Activated T-cell treated with anti-CD3 and anti-CD28 coated beads, Interleukin-2, amount 50 U/mL, for 24 hours (primary cell): Measurements from ENCODE around the gene GAPVD1.

Experiments used
- DNase-seq: peaks from one replicate; pipeline ENCODE4 v3.0.0-alpha.2; 2020
- H3K27ac Mint-ChIP-seq: 2 replicates; pipeline ENCODE4 v1.8.0; 2020; ENCODE audit warnings: mild to moderate bottlenecking, mixed read lengths
- H3K27me3 Mint-ChIP-seq: 2 replicates; pipeline ENCODE4 v1.8.0; 2020; ENCODE audit warnings: mixed read lengths
- H3K36me3 Mint-ChIP-seq: 2 replicates; pipeline ENCODE4 v1.8.0; 2020; ENCODE audit warnings: low read depth, mixed read lengths
- H3K4me1 Mint-ChIP-seq: 2 replicates; pipeline ENCODE4 v1.8.0; 2020; ENCODE audit warnings: low read depth, mixed read lengths
- H3K4me3 Mint-ChIP-seq: 2 replicates; pipeline ENCODE4 v1.8.0; 2020; ENCODE audit warnings: mild to moderate bottlenecking, moderate library complexity, mixed read lengths
- H3K9me3 Mint-ChIP-seq: 2 replicates; pipeline ENCODE4 v1.8.0; 2020; ENCODE audit warnings: mixed read lengths

The GAPVD1 gene

DNA sequence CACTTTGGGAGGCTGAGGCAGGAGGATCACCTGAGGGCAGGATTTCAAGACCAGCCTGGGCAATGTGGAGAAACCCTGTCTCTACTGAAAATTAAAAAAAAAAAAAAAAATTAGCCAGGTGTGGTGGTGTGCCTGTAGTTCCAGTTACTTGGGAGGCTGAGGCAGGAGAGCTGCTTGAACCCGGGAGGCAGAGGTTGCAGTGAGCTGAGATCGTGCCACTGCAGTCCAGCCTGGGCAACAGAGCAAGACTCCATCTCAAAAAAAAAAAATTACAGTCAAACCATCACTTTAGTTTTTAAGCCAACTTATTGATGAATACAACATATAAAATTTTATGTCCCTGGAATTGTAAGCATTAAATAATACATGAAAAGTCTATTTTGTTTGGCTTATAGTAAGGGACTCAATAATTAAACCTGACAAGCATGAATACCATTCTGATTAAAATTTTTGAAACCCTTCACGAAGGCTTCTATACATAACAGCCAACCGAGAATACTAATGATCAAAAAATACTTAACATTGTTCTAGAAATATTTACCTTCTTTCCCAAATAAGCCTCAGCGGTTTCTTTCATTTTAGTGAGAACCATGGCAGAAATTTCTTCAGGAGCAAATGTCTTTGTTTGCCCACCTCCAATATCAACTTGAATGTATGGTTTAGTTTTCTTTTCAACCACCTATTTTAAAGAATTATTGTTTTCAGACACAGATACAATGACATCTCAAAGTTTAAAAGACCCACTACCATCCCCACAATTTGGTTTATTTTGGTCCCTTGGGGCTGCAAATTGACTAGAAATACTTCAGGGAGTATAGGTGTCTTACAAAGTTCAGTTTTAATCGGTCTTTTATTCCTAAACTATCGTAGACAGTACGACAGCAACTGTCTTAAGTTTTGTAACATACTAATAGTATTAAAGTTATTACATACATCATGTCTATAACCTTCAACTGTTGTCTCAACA, 21.7 kb upstream of the GAPVD1 start:
- peak overlapping the region; percentile 99 for H3K27ac Mint-ChIP-seq
- H3K27me3 Mint-ChIP-seq, result no peaks in the 10 kb centered on the region
- H3K4me1 Mint-ChIP-seq, result peaks cover 63% of the 10 kb centered on the region
- peaks cover 73% of the 10 kb centered on the region for H3K36me3 Mint-ChIP-seq
- no peak for DNase-seq
- H3K4me3 Mint-ChIP-seq, result peak overlapping the region; percentile 93
- H3K9me3 Mint-ChIP-seq, result no peaks in the 10 kb centered on the region

DNA sequence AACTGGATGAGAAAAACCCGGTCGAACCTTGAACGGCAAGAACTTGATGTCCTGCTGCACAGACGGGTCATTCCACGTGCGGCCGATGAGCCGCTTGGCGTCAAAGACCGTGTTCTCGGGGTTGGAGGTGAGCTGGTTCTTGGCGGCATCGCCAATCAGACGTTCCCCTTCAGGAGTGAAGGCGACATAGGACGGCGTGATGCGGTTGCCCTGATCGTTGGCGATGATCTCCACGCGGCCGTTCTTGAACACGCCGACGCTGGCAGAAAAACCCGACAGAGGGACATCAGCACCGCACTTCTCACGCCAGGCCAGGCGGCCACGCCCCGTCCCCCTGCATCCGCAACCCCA, 21.0 kb upstream of the GAPVD1 start:
- no peak for DNase-seq
- Mint-ChIP-seq H3K36me3 (peaks cover 66% of the 10 kb centered on the region), H3K9me3 (no peaks in the 10 kb centered on the region), H3K4me1 (peaks cover 56% of the 10 kb centered on the region), H3K27me3 (no peaks in the 10 kb centered on the region), H3K4me3 (peak overlapping the region; percentile 93), H3K27ac (peak overlapping the region; percentile 99)

DNA sequence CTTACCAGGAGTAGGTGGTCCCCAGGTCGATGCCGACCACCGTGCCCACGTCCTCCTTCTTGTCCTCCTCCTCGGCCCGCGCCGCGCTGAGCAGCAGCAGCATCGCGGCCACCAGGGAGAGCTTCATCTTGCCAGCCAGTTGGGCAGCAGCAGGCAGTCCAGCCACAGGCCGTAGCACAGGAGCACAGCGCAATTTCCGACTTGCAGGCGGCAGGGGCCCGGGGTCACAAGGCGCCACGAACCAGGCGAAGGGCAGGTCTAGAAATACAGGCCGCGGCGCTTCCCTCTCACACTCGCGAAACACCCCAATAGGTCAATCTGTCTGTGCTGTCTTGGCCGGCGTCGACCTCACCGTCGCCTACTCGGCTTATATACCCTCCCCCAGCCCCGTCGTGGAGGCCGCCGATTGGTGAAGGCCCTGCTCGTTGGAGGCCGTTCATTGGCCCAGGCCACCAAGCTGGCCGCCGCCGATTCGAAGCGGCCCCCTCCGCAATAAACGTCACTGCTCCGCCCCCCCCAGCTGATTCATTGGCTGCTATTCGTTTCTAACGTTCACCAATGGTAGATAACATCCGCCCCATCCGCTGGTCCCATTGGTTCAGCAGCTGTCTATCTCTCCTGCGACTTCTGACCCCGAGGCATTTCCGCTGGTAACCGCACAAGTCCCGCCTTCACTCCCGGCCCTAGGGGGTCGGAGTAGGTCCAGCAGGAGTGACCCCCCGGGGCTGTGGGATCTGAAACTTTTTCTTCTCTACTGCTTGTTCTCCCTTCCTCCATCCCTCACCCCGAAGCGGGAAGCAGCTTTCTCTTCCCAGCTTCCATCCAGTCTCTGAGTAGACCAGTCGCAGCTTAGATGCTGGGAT, 20.4 kb upstream of the GAPVD1 start, which contains the start of gene HSPA5:
TSS of gene HSPA5 (minus strand) at position 344 of the 863 bp plus-strand sequence. CDS start at position 127, 217 bp downstream.
- H3K36me3 Mint-ChIP-seq, result peaks cover 60% of the 10 kb centered on the region
- H3K9me3 Mint-ChIP-seq, result no peaks in the 10 kb centered on the region
- H3K27ac Mint-ChIP-seq, result peak within 1 kb of the TSS; percentile 99
- peak within 1 kb of the TSS; percentile 93 for H3K4me3 Mint-ChIP-seq
- H3K27me3 Mint-ChIP-seq, result no peaks in the 10 kb centered on the region
- peaks cover 50% of the 10 kb centered on the region for H3K4me1 Mint-ChIP-seq
- peak; percentile 99 for DNase-seq

DNA sequence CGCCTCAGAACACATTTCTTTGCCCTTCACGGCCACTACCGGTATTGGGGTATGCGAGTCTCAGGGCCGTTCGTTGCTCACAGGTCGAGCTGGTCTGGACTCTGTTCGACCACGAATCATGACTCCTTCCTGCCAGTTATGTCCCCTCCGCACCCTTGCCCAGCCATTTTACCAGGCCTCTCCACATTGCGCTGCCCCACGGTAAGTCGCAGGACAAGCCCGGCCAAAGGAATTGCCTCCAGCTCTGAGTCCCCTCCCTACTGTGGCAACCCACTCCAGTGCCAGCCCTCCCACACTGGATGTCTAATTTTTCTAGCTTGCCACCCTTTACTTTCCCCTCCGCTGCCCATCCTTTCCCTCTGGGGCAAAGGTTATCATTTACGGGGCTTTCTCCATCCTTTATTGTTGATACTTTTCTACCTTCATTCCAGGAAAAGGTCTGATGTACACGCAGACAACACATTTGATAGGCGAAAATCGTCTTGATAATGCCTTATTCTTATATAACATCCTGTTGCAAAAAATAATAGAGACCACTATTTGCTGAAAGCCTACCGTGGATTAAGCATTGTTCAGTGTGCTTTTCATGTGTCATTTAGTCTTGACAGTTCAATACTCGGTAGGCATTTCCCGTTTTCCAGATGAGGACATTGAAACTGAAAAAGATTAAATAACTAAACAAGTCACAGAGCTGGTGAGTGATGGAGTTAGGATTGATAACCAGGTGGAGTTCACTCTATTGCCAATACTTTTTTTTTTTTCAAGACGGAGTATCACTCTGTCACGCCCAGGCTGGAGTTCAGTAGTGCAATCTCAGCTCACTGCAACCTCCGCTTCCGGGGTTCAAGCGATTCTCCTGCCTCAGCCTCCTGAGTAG, 19.5 kb upstream of the GAPVD1 start:
- peaks cover 42% of the 10 kb centered on the region for H3K4me1 Mint-ChIP-seq
- H3K36me3 Mint-ChIP-seq, result peaks cover 52% of the 10 kb centered on the region
- H3K9me3 Mint-ChIP-seq, result no peaks in the 10 kb centered on the region
- peak overlapping the region; percentile 93 for H3K4me3 Mint-ChIP-seq
- peak overlapping the region; percentile 99 for H3K27ac Mint-ChIP-seq
- no peak for DNase-seq
- H3K27me3 Mint-ChIP-seq, result no peaks in the 10 kb centered on the region

DNA sequence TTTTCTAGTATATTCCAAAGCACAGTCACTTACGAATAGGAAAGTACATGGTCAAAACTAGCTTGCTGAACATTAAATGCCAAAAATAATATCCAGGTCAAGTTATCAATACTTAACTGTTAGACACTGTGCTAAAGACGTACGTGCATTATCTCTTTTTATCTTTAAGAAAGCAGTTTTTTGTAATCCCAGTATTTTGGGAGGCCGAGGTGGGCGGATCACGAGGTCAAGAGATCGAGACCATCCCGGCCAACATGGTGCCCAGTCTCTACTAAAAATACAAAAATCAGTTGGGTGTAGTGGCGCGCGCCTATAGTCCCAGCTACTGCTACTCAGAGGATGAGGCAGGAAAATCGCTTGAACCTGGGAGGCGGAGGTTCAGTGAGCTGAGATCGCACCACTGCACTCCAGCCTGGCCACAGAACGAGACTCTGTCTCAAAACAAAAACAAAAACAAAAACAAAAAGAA, 17.8 kb upstream of the GAPVD1 start:
- peaks cover 25% of the 10 kb centered on the region for H3K4me1 Mint-ChIP-seq
- peak overlapping the region; percentile 87 for H3K27ac Mint-ChIP-seq
- H3K9me3 Mint-ChIP-seq, result no peaks in the 10 kb centered on the region
- no peak for DNase-seq
- peaks cover 34% of the 10 kb centered on the region for H3K36me3 Mint-ChIP-seq
- H3K4me3 Mint-ChIP-seq, result no peak overlapping the region
- H3K27me3 Mint-ChIP-seq, result no peaks in the 10 kb centered on the region

DNA sequence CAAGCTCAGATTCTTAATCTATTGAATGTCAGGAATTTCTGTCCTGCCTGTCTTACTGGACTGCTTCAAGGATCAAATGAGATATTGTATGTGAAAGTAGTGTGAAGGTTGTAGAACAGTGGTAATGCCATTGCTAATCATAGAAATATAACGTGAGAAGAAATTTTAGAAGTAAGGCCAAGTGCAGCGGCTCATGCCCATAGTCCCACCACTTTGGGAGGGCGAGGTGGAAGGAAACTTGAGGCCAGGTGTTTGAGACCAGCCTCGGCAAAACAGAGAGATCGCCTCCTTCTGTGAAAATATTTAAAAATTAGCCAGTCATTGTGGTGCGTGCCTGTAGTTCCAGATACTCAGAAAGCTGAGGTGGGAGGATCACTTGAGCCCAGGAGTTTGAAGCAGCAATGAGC, 15.4 kb upstream of the GAPVD1 start:
- Mint-ChIP-seq H3K4me1 (peaks cover 15% of the 10 kb centered on the region), H3K4me3 (no peak overlapping the region), H3K27me3 (no peaks in the 10 kb centered on the region), H3K9me3 (no peaks in the 10 kb centered on the region), H3K27ac (no peak overlapping the region), H3K36me3 (peaks cover 10% of the 10 kb centered on the region)
- DNase-seq, result no peak

DNA sequence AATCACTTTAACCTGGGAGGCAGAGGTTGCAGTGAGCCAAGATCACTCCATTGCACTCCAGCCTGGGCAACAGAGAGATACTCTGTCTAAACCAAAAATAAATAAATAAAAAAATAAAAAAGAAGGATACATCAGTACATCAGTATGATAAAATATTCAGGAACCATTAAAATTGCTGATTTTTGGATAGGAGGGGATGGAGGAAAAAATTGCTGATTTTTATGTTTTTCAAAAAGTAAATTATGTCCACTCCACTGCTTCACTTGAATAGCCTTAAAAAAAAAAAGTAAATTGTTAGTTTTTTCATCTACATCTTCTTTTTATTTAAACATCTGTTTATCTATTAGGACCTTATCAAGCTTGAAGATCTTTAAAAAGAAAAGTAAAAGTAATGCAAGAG, 7.4 kb upstream of the GAPVD1 start:
- Mint-ChIP-seq H3K9me3 (no peaks in the 10 kb centered on the region), H3K36me3 (no peaks in the 10 kb centered on the region), H3K27me3 (no peaks in the 10 kb centered on the region), H3K27ac (no peak overlapping the region), H3K4me3 (no peak overlapping the region), H3K4me1 (no peaks in the 10 kb centered on the region)
- no peak for DNase-seq

DNA sequence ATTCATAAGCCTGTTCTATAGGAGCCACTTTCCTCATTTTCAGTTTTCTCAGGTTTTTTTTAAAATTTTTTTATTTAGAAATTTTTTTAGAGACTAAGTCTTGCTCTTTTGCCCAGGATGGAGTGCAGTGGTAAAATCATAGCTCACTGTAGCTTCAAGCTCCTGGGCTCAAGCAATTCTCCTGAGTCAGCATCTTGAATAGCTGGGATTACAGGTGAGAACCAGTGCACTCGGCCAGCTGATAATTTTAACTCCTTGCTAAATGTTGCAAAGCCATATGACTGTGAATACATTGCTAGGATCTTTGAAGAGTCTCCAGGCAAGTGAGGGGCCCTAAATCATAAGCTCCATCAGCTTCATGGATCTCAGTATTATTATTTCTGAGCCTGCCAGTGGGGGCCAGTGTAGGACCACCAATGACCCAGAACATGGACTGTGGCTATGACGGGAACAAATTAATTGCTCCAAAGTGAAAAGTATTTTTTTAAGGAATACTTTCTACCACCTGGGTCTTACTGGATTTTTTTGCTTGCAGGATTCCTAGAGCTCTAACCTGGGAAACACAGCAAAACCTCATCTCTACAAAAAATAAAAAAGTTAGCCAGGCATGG, 5.7 kb upstream of the GAPVD1 start:
- Mint-ChIP-seq H3K4me3 (no peak overlapping the region), H3K27me3 (no peaks in the 10 kb centered on the region), H3K27ac (no peak overlapping the region), H3K4me1 (peaks cover 5% of the 10 kb centered on the region), H3K9me3 (no peaks in the 10 kb centered on the region), H3K36me3 (no peaks in the 10 kb centered on the region)
- no peak for DNase-seq

DNA sequence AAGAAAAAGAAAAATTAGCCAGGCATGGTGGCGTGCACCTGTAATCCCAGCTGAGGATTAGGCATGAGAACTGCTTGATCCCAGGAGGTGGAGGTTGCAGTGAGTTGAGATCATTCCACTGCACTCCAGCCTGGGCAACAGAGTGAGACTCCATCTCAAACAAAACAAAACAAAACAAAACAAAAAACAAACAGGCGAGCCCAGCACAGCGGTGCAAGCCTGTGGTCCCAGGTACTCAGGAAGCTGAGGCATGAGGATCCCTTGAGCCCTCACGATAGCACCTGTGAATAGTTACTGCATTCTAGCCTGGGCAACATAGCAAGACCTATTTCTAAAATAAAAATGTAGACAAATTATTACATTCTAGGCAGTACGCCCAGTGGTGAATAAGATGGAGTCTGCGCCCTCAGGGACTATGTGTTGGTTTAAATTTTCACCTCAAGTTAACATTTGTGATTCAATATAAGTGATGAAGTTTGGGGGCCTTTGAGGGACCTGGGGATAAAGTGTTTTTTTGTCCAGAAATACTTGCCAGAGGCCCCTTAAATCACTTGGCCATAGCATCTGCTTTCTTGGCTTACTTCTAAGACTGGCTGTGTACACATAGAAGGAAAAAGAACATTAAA, 3.4 kb upstream of the GAPVD1 start:
- Mint-ChIP-seq H3K9me3 (no peaks in the 10 kb centered on the region), H3K36me3 (peaks cover 13% of the 10 kb centered on the region), H3K4me3 (no peak overlapping the region), H3K4me1 (peaks cover 19% of the 10 kb centered on the region), H3K27me3 (no peaks in the 10 kb centered on the region), H3K27ac (no peak overlapping the region)
- DNase-seq, result no peak

DNA sequence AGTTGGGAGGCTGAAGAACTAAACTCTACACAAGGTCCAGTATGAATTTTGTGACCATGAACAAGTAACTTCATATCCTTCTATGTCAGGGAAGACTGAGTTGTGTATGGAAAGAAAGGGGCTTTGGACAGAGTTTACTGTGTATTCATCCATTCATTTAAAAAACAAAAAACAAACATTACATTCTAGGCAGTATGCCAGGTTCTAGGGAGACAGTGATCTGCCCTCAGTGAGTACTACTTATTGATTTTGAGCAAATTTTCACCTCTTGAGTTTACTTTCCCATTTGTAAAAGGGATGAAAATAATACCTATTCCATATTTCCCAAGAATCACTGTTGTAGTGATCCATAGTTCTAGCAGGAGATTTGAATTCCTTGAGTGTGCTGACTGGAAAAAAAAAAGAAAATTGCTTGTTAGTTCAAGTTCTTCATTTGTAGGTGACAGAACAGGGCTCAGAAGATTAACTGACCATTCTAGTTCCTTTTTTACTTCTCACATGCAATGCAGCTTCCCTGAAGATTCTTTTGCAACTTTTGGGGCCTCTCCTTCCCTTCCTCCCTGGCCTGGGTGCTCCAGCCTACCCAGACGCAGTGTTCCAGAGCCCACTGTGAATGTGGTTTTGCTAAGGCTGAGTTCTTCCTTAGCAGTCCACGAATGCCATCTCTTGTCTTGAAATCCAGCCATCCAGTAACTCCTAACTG, 2.6 kb upstream of the GAPVD1 start:
- no peaks in the 10 kb centered on the region for H3K27me3 Mint-ChIP-seq
- no peak overlapping the region for H3K4me3 Mint-ChIP-seq
- no peak overlapping the region for H3K27ac Mint-ChIP-seq
- no peaks in the 10 kb centered on the region for H3K9me3 Mint-ChIP-seq
- H3K4me1 Mint-ChIP-seq, result peaks cover 26% of the 10 kb centered on the region
- DNase-seq, result no peak
- H3K36me3 Mint-ChIP-seq, result peaks cover 19% of the 10 kb centered on the region

DNA sequence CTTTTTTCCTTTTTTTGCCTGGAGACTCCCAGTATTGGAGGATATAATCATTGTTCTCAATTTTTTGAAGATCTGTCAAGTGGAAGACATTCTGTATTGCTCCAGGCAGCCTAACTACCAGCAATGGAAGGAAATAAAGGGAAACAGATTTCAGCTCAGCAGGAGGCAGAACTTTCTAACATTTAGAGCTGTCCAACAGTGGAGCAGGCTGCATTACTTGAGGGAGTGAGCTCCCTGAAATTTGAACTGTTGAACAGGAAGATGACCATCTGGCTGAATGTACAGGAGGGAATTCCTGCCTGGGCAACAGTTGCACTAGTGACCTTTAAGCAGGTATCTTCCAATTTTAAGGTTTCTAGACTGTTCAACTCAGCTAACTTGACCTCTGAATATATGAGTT, 1.1 kb upstream of the GAPVD1 start:
- H3K27ac Mint-ChIP-seq, result peak overlapping the region; percentile 96
- H3K36me3 Mint-ChIP-seq, result peaks cover 31% of the 10 kb centered on the region
- peaks cover 40% of the 10 kb centered on the region for H3K4me1 Mint-ChIP-seq
- no peaks in the 10 kb centered on the region for H3K27me3 Mint-ChIP-seq
- no peak for DNase-seq
- no peaks in the 10 kb centered on the region for H3K9me3 Mint-ChIP-seq
- H3K4me3 Mint-ChIP-seq, result peak overlapping the region; percentile 98

DNA sequence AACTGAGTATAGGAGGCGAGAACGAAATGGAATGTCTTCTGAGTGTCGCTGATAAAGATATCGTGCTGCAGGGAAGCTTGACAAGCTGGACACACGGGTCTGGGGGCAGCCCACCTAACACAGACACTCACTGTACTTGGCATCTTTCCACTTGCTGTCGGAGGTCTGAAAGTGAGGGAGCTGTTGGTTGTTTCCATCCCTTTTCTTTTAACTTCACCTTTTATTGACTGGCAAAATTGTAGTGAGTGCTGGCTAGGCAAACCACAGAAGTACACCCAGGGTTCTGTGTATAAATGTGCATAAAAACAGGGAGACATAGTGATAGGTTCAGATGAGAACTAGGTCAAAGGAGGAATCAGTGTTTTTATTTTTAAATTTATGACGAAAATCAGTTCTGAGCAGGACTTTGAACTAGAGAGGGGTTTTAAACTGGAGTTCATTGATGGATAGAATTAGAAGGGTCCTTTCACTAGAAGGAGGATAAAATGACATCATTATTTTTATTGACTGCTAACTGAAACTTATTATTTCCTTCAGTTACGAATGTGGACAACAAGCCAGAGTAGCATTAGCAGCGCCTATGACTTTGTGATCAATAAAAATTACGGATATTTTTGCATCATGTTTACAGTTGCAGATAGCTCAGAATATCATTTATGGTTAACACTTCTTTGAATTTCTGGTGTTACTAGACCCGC, 817 bp downstream of the GAPVD1 start:
- no peak for DNase-seq
- no peaks in the 10 kb centered on the region for H3K27me3 Mint-ChIP-seq
- no peaks in the 10 kb centered on the region for H3K9me3 Mint-ChIP-seq
- H3K4me3 Mint-ChIP-seq, result peak overlapping the region; percentile 98
- H3K36me3 Mint-ChIP-seq, result peaks cover 44% of the 10 kb centered on the region
- peaks cover 45% of the 10 kb centered on the region for H3K4me1 Mint-ChIP-seq
- peak overlapping the region; percentile 95 for H3K27ac Mint-ChIP-seq
